Frontal cortex (tissue), 4 donors: ENCODE measurements around the gene ECHDC1. TPM values are rescaled to one million over a fixed set of nuclear protein-coding genes. Genes with fewer than 3 reads are reported as not detected.
A peak's percentile ranks its signal among the peaks of the same experiment; 100 is the strongest.
"Not testable (repeated sequence)": the region's sequence is repeated elsewhere in the genome, so short reads cannot be mapped to it uniquely, and the experiment has no call there.

ENCODE experiments used
- DNase-seq, 2 donors: peaks; one replicate each; pipeline ENCODE4 v3.0.0; 2012; ENCODE audit warnings: low spot score in 2 of 2
- FAIRE-seq: peaks from 2 replicates; lab custom pipeline; 2012; peaks lifted over from hg19 to GRCh38; lab: Jason Lieb, UNC
- total RNA-seq: library from RNA; depleted of rRNA; stranded (reverse); fragments of >200 nt; gene quantifications from one replicate; pipeline ENCODE4 v1.2.3, GENCODE V29; 2014
- donor health status: control.
- donor health status: control.
- donor health status: control.

The ECHDC1 gene, protein sequence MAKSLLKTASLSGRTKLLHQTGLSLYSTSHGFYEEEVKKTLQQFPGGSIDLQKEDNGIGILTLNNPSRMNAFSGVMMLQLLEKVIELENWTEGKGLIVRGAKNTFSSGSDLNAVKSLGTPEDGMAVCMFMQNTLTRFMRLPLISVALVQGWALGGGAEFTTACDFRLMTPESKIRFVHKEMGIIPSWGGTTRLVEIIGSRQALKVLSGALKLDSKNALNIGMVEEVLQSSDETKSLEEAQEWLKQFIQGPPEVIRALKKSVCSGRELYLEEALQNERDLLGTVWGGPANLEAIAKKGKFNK
- 49.7 TPM for total RNA-seq

DNA sequence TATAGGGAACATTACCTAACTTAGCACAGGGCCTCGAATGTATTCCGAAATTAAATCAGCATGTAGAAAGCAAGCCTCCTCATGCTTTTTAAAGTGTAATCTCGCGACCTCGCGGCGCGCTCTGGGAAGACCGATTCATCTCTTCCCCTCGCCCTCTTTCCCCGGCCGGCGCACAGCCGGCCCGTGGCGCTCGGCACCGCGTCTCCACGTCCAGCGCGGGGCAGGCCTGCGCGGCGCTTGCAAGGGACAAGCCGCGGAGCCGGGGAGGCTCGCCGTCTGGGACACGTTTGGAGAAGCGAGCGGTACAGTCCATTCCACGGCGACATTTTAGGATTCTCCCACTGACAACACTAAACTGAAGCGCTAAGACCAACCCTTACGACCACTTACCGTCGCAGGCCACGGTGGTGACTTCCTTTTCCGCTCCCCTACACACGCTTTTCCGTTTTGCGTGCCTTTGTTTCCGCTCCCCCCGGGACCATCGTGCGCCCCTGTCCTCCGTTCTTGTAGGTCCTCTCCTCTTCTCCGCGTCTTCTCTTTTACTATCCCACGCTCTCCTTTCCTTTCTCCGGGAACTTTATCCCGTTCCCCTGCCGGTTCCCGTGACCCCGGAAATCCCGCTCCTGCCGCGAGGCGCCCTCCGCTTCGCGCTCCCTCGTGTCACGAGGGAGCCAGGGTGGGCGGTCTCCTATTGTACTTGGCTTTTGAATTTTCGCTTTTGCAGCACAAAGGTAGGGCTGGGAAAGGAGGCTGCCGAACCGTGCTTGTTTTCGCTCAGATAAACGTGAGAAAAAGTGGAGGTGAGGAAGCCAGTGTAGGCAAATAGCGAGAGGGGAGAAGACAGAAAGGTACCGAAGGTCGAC lies at the start of gene ECHDC1:
Gene ECHDC1, minus strand, starts transcription at position 664 of the 863 bp plus-strand sequence. CDS start 12,581 bp downstream, outside the sequence.
- FAIRE-seq = no peak
- DNase-seq = peak; percentile 46 to 53

DNA sequence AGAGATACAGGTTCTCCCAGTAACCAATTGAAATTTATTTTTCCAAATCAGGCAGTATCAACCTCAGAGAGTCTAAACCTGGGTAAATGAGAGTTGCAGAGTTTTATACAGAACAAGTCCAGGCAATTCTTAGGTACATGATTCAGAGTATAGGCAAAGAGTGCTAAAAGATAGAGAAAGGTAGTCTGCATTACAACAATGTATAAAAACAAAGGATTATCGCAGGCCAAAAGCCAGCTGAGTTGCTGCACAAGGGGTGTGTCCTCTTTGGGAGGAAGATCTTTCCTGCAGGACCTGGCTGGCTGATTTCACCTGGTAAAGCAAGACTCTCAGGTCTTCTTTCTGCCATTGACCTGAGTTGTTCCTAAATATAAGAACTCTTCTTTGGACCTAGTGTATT lies 48.9 kb upstream of the ECHDC1 start:
- no peak for DNase-seq
- no peak for FAIRE-seq

DNA sequence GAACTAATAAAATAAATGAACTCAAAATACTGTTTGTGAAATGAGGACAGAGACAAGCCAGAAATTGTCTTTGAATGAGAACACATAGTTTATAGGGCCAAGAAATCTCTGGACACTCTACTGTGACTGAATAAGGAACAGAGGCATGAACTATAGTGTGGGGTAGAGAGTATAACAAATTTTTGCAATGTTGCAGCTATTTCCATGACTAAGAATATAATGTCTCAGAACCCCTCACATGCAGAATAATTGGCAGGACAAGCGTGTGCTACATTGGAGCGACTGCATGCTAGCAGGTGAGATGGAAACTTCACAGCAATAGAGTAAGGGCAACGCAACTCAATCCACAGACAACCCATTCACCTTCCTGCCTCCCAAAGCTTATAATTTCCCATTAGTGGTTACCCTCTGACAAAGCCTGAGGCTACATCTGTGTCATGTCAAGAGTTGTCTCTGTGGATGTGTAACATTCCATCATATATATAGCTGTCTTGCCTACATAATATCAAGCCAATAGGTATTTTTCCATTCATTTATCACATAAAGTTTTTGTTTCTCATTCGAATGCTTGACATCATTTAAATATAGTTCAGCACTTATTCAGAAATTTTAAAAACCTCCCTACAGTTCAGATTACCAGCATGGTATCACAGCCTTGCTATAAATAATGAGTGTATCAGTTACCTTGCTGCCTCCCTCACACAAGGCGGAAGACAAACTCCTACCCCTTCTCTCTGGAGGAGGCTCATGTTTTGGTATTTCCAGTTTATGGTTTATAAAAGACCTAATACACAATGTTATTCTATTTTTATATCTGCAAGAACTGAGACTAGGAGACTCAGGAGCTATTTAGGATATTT lies 47.9 kb upstream of the ECHDC1 start:
- DNase-seq = no peak
- FAIRE-seq = no peak

DNA sequence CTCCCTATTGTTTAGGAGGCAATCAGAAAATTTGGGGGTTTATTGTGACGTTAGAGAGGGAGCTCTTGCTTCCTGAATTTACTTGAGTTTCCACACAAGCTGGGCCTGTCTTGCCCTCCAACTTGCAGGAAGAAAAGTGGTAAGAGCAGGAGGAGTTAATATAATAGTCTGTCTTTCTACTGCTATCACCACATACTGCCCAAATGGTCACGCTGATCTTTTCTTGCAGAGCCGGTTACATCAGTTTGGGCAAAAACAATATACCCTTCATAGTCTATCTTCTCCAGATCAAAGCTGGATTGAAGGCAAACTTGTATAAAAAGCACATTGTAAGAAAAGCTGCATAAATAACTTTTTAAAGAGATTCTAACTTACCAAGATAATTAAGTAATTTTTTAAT lies 46.3 kb upstream of the ECHDC1 start:
- FAIRE-seq = no peak
- no peak for DNase-seq

DNA sequence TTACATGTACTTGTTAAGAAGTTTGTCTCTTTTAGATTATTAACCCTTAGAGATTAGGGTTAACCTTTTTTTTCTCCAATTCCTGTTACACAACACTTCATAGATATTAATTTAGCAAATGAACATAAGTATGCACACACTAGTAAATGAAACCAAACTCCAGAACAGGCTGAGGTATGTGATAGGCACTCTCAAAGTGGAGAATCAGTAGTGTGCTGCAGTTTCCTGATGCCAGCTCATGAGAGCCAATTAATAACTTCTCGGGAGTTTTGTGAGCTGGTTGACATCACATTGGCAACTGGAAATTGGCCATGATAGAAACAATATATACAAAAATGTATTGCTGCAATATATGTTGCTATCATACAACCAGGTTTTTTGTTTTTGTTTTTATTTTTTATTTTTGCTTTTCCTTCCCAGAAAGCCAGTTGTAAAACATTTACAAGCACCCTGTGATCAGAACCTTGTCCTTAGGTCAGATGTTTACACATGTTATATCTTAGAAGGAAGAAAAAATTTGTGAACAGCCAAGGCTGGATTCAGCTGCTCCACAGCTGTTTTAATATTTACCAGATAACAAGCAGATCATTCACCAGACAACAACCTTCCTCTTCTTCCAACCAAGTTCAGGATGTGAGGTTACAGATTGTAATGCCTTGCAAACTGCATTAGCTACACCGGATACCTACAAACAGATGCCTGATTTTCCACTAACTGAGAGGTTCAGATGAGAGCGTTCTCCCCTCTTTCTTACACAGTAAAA lies 42.4 kb upstream of the ECHDC1 start:
- FAIRE-seq (no peak), DNase-seq (no peak)

DNA sequence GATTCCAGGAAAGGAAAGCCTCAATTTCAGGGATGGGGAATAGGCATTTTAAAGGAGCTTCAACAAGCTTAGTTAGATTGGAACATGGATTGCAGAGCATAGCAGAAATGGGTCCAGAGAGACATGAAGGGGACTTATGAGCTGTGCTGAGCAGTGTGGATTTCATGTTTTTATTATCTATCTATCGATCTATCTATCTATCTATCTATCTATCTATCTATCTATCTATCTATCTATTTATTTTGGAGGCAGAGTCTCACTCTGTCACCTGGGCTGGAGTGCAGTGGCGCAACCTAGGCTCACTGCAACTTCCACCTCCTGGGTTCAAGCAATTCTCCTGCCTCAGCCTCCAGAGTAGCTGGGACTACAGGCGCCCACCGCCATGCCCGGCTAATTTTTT lies 41.4 kb upstream of the ECHDC1 start:
- not testable (repeated sequence) for FAIRE-seq, DNase-seq

DNA sequence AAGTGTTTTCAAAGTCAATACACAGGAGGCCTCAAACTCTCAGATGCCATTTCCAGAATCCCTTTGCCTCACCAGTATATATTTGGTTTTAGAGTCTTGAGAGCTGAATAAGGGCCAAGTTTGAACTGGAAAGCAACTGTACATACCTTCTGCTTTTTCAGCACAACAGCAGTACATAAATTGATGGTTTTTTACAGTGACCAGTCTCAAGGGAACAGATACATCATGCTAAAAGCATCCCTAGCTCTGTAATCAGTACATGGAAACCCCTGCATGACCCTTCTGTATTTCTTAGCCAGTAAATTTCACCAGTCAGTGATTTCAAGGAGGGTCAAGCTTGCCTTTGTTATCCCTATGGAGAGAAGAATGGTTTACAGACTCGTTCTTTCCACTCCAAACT lies 40.6 kb upstream of the ECHDC1 start:
- FAIRE-seq (no peak), DNase-seq (no peak)

DNA sequence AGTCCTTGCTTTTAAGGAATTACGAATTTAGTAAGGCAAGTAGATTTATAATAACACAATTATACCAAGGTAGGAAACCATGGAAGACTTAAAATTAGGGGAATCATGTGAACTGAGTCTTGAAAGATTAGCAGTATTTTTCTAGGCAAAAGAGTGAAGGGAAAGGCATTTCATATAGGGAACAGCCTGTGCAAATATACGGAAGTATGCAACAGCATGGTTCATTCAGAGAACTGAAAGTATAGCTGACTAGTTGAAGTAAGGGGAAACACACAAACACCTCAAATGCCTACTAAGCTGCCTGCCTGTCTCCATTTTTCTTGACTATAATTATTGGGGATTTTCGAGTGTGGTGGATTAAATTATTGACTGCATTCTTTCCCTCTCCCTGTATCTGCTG lies 39.0 kb upstream of the ECHDC1 start:
- no peak for DNase-seq
- FAIRE-seq = no peak

DNA sequence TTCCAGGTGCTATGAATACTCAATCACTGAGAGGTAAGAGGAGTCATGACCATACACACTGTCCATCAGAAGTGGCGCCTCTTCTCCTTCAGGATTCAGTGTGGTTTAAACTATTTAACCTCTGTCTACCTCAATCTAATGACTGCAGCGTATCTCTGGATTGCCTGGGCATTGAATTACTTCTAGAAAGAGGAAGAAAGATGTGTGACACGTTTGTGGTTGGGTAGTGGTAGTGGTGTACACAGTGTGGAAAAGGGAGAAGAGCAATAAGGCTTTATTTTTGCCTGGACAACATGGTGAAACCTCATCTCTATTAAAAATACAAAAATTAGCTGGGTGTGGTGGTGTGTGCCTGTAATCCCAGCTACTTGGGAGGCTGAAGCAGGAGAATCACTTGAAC lies 38.0 kb upstream of the ECHDC1 start:
- FAIRE-seq (no peak), DNase-seq (no peak)

DNA sequence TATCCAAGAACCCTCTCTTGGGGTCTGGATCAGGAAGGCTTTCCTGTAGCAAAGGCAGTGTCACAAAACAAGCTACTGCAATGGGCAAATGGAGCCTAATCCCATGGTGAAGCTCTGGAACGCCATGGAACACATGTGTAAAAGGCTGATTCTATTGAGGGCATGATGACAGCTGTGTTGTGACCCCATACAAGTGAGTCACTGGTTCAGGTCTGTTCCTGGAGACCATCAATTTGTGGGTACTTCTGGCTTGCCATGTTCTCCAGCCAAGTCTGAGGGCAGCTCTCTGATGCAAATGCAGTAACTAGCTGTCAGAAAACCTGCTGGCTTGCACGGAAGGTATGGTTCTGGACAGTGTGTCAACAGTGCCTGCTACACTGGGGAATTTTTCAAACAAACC lies 33.3 kb upstream of the ECHDC1 start:
- DNase-seq (no peak), FAIRE-seq (no peak)

DNA sequence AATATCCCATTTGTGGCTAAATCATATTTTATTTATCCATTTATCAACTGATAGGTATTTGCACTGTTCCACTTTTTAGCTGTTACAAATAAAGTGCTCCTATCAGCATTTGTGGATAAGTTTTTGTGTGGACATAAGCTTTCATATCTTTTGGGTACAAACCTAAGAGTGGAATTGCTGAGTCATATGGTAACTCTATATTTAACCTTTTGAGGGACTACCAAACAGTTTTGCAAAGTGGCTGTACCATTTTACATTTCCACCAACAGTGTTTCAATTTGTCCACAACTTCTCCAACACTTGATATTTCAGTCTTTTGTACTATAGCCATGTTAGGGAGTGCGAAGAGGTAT lies 23.6 kb upstream of the ECHDC1 start:
- no peak for DNase-seq
- FAIRE-seq = no peak

DNA sequence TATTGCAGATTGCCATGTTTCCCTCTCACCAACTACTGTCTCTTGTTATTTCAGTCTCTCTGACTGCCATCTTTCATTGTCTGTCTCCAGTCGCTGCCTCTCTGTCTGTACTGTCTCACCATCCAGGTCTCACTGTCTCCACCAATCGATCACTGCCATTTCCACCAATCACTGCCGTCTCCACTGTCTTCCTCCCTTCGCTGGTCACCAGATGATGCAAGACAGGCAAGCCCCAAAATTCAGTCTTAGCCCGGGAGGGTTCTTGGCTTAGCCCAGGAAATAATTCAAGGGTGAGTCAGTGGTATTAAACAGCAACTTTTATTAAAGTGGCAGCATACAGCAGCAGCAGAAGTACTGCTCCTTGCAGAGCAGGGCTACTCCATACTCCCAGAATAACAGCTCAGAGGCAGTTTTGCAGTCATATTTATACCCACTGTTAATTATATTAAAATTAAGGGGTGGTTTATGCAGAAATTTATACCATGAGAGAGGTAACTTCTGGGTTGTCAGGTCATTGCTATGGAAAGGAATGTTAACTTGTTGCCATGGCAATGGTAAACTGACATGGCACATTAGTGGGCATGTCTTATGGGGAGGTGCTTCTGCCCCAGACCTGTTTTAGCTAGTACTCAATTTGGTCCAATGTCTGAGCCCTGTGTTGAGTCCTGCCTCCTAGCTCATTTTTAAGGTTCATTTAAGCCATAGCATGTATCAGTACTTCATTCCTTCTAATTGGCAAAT lies 23.0 kb upstream of the ECHDC1 start:
- FAIRE-seq (no peak), DNase-seq (no peak)

DNA sequence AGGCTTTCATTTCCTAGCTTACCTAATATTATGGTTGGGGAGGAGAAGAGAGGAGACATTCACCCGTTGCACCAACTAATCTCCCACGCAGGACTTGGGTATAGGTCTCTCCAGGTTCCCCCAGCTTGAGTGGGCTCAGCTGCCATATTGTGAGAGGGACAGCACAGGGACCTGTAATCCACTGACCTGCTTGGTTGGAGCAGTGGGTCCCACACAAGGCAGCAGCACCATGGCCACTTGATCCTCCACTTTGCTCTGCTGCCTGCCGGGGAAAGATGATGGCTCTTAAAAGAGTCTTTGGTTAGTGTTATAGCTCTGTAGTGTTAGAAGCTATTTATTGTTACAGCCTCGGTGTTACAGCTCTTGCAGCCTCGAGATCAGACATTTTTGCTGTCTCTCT lies 22.5 kb upstream of the ECHDC1 start:
- FAIRE-seq (no peak), DNase-seq (no peak)

DNA sequence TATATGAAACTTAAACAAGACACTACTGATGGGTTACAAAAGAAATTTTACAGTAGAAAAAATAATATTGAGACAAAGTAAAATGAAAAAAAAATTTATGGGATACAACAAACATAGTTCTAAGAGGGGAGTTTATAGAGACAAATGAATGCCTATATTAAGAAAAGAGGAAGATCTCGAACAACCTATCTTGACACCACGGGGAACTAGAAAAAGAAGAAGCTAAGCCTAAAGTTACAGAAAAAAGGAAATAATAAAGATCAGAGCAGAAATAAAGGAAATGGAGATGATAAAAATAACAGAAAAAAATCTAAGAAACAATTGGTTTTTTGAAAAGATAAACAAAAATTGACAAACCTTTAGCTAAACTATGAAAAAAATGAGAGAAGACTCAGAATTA lies 9.1 kb upstream of the ECHDC1 start:
- DNase-seq (no peak), FAIRE-seq (peak; percentile 31)

DNA sequence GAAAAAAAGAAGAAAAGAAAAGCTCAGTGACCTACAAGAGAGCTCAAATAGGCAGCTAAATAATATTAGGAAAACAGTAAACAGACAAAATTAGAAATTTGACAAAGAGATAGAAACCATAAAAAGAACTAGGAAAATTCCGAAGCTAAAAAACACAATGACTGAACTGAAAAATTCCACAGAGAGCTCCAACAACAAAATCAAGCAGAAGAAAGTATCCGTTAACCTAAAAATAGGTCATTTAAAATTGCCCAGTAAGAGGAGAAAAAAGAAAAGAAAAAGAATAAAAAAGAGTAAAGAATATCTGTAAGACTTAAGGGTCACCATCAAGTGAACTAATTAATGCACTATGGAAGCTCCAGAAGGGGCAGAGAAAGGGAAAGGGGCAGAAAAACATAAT lies 6.6 kb upstream of the ECHDC1 start:
- FAIRE-seq = no peak

DNA sequence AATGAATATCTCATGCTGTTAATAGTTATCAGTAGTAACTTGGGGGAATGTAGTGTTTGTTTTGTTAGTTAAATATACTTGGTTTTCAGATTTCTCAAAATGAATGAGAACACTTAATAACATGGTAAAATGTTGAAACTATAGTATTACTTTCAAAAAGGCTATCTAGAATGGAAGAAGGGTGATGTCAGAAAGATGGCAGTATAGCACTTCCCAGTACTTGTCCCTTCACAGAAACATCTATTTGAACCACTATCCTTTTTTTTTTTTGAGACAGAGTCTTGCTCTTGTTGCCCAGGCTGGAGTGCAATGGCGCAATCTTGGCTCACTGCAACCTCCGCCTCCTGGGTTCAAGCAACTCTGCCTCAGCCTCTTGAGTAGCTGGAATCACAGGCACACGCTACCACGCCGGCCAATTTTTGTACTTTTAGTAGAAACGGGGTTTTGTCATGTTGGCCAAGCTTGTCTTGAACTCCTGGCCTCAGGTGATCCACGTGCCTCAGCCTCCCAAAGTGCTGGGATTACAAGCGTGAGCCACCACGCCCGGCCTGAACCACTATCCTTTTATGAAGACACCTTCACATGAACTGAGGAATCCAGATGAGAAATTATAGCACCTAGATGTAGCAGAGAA lies 4.7 kb upstream of the ECHDC1 start:
- DNase-seq (no peak), FAIRE-seq (no peak)

More for the DNA sequence above, 6.6 kb upstream of the ECHDC1 start:
- no peak for DNase-seq

DNA sequence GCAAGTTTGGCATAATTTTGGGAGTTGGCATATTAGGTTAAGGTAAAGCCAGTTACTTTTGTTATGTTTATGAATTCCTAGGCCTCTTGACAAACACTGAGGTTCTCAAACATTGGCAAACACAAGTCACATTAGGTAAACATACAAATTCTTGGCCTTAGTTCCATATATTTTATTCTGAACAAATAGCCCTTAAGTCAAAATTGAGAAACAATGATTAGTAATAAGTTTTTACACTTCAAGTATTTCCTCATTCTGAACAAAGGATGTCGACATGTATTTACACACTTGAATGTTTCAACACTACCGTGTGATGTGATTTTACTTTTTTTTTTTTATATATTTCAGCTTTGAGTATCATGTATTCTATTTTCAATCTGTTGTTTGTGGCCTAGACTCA lies 3.8 kb upstream of the ECHDC1 start:
- no peak for FAIRE-seq
- DNase-seq = no peak

DNA sequence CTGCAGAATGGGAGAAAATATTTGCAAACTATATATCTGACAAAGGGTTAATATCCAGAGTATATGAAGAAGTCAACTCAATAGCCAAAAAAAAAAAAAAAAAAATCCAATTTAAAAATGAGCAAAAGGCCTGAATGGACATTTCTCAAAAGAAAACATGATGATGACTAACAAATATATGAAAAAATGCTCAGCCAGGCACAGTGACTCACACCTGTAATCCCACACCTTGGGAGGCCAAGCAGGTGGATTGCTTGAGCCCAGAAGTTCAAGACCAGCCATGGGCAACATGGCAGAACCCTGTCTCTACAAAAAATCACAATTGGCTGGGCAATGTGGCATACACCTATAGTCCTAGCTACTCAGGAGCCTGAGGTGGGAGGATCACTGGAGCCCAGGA lies 2.1 kb upstream of the ECHDC1 start:
- FAIRE-seq = no peak
- DNase-seq = no peak
